ENCODE data around the gene COL6A3. TPM values are rescaled to one million over a fixed set of nuclear protein-coding genes. Genes with fewer than 3 reads are reported as not detected.
A peak's percentile ranks its signal among the peaks of the same experiment; 100 is the strongest.

COL6A3 gene
- total RNA-seq, 1 donor from 2014 or later = 645 TPM

GRCh38 chr2:237424544-237424943, 10.6 kb upstream of the COL6A3 start:
- Mint-ChIP-seq H3K36me3 (no peaks in the 10 kb centered on the region), H3K4me3 (no peak overlapping the region), H3K9me3 (no peaks in the 10 kb centered on the region), H3K27me3 (ENCODE audit: low read depth) (peaks cover 11% of the 10 kb centered on the region), H3K27ac (peak overlapping the region; percentile 22), H3K4me1 (peaks cover 32% of the 10 kb centered on the region)
- DNase-seq (ENCODE audit: low spot score in 2 of 2, unreplicated experiment in 2 of 2) = no peak
- TF ChIP-seq CTCF (IDR thresholded peaks at IDR 0.05; ENCODE audit: unreplicated experiment) = no peak

GRCh38 chr2:237423891-237424290, 9.9 kb upstream of the COL6A3 start:
- H3K36me3 Mint-ChIP-seq = no peaks in the 10 kb centered on the region
- H3K9me3 Mint-ChIP-seq = no peaks in the 10 kb centered on the region
- peaks cover 32% of the 10 kb centered on the region for H3K4me1 Mint-ChIP-seq
- H3K27me3 Mint-ChIP-seq (ENCODE audit: low read depth) = peaks cover 11% of the 10 kb centered on the region
- H3K4me3 Mint-ChIP-seq = no peak overlapping the region
- no peak for TF ChIP-seq CTCF (IDR thresholded peaks at IDR 0.05; ENCODE audit: unreplicated experiment)
- H3K27ac Mint-ChIP-seq = no peak overlapping the region
- no peak for DNase-seq (ENCODE audit: low spot score in 2 of 2, unreplicated experiment in 2 of 2)

- Mint-ChIP-seq H3K27me3 (ENCODE audit: low read depth) (peaks cover 6% of the 10 kb centered on the region), H3K36me3 (no peaks in the 10 kb centered on the region), H3K27ac (peak overlapping the region; percentile 0), H3K9me3 (no peaks in the 10 kb centered on the region), H3K4me1 (peaks cover 32% of the 10 kb centered on the region), H3K4me3 (no peak overlapping the region)
- no peak for TF ChIP-seq CTCF (IDR thresholded peaks at IDR 0.05; ENCODE audit: unreplicated experiment)
- DNase-seq (ENCODE audit: low spot score in 2 of 2, unreplicated experiment in 2 of 2) = no peak
Observed at GRCh38 chr2:237422309-237422708, 8.3 kb upstream of the COL6A3 start.

- no peaks in the 10 kb centered on the region for H3K36me3 Mint-ChIP-seq
- no peaks in the 10 kb centered on the region for H3K9me3 Mint-ChIP-seq
- peak overlapping the region; percentile 51 for H3K27ac Mint-ChIP-seq
- DNase-seq (ENCODE audit: low spot score in 2 of 2, unreplicated experiment in 2 of 2) = peak; percentile 55 to 84
- peak; percentile 67 for TF ChIP-seq CTCF (IDR thresholded peaks at IDR 0.05; ENCODE audit: unreplicated experiment)
- peaks cover 6% of the 10 kb centered on the region for H3K27me3 Mint-ChIP-seq (ENCODE audit: low read depth)
- peak overlapping the region; percentile 38 for H3K4me3 Mint-ChIP-seq
- peaks cover 32% of the 10 kb centered on the region for H3K4me1 Mint-ChIP-seq
Observed at GRCh38 chr2:237421542-237422116, 7.7 kb upstream of the COL6A3 start.

- DNase-seq (ENCODE audit: low spot score in 2 of 2, unreplicated experiment in 2 of 2) = no peak
- H3K4me3 Mint-ChIP-seq = no peak overlapping the region
- no peaks in the 10 kb centered on the region for H3K36me3 Mint-ChIP-seq
- H3K4me1 Mint-ChIP-seq = peaks cover 22% of the 10 kb centered on the region
- TF ChIP-seq CTCF (IDR thresholded peaks at IDR 0.05; ENCODE audit: unreplicated experiment) = no peak
- H3K27me3 Mint-ChIP-seq (ENCODE audit: low read depth) = peaks cover 6% of the 10 kb centered on the region
- H3K27ac Mint-ChIP-seq = no peak overlapping the region
- H3K9me3 Mint-ChIP-seq = no peaks in the 10 kb centered on the region
Observed at GRCh38 chr2:237418300-237418699, 4.3 kb upstream of the COL6A3 start.
